MM.1S (cell line): ENCODE results near the gene ENDOU.

Experiments
- CTCF ChIP-seq: fragments of 300-600 bp; sonication (generic); IDR thresholded peaks from 2 replicates; pipeline ENCODE4 v1.5.1; 2016; ENCODE audit warnings: antibody characterized with exemption, low read length, mixed read lengths
- EZH2phosphoT487 ChIP-seq: fragments of 300-600 bp; sonication (generic); IDR thresholded peaks from 2 replicates; pipeline ENCODE4 v1.6.1; 2018; ENCODE audit warnings: antibody characterized with exemption, low read length

GRCh38 chr12:47763481-47764346, 38.4 kb upstream of the ENDOU start:
- no peak for TF ChIP-seq CTCF
- no peak for TF ChIP-seq EZH2phosphoT487
